Left ventricle myocardium inferior (tissue), 1 donor: ENCODE measurements around the gene HDAC9. TPM values are rescaled to one million over a fixed set of nuclear protein-coding genes. Genes with fewer than 3 reads are reported as not detected.

Experiments used
- DNase-seq: peaks from one replicate; pipeline ENCODE4 v3.0.0-alpha.2; 2020
- H3K27ac ChIP-seq: fragments of 200-600 bp; replicated peaks from 2 replicates; pipeline ENCODE4 v1.8.0; 2021
- H3K27me3 ChIP-seq: fragments of 200-600 bp; 2 replicates; pipeline ENCODE4 v1.8.0; 2021; ENCODE audit warnings: low read depth
- H3K36me3 ChIP-seq: fragments of 200-600 bp; 2 replicates; pipeline ENCODE4 v1.8.0; 2021
- H3K4me1 ChIP-seq: fragments of 200-600 bp; 2 replicates; pipeline ENCODE4 v1.8.0; 2021
- H3K4me3 ChIP-seq: fragments of 200-600 bp; 2 replicates; pipeline ENCODE4 v1.8.0; 2021; ENCODE audit warnings: mild to moderate bottlenecking, moderate library complexity
- H3K9me3 ChIP-seq: fragments of 200-600 bp; replicated peaks from 2 replicates; pipeline ENCODE4 v1.8.0; 2021
- intact Hi-C: fragments of 100-400 bp; cut with micrococcal nuclease; formaldehyde crosslinking; loops from one replicate; pipeline ENCODE4 v1.11.0; 2022
- total RNA-seq: library from RNA; stranded (reverse); fragmentation: NEBNext Ultra II Directional; extraction: Animal tissue kit (Norgen Biotek cat#: 25700); gene quantifications from one replicate; pipeline ENCODE4 v1.2.1, GENCODE V29; 2021
- TF ChIP-seq, protein P1 (sequence below): fragments of 200-600 bp; IDR thresholded peaks from 2 replicates; pipeline ENCODE4 v1.8.0; 2021; ENCODE audit warnings: antibody characterized with exemption, mild to moderate bottlenecking, borderline replicate concordance
- donor health status: DM: no; HTN: yes; CAD: no; lungs with severe emphysema.

The HDAC9 gene
- total RNA-seq, 1 donor from 2014 or later: 39.6 TPM

DNA sequence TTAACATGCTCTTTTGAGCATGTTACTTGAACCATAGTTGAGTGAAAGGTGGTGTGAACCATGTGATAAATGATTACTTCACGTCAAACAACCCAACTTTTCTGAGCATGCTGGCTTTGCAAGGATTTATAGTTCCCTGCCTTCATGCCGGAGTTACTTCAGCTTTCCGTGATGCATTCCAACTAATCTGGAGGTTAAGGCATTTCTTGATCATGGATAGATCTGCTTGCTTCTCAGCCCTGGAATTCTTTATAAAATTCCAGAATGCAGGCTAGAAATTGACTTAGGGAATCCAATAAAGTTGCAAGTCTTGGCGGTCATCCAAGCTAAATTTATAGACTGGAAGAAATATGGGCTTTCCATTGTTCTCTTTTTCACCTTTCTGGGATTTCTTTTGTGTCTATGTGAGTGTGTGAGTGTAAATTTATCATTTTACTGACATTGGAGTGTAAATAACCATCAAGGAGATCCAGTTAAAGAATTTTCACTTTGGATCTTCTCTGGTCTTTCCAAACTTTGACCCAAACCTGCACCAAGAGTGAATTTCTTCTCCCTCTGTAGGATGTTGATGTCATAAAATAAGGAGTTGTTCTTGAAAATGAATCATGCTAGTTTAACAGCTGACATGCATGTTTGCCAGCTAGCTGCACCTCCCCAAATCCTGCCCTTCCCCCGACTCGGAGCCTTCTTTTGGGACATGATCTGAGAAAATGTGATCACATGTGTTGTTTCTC, 332.9 kb downstream of the HDAC9 start:
- Histone ChIP-seq H3K27ac (no peak overlapping the region), H3K4me3 (no peak overlapping the region), H3K27me3 (no peaks in the 10 kb centered on the region), H3K9me3 (no peaks in the 10 kb centered on the region), H3K36me3 (no peaks in the 10 kb centered on the region), H3K4me1 (no peaks in the 10 kb centered on the region)
- intact Hi-C loops: no loop called here
- TF ChIP-seq, protein P1, sequence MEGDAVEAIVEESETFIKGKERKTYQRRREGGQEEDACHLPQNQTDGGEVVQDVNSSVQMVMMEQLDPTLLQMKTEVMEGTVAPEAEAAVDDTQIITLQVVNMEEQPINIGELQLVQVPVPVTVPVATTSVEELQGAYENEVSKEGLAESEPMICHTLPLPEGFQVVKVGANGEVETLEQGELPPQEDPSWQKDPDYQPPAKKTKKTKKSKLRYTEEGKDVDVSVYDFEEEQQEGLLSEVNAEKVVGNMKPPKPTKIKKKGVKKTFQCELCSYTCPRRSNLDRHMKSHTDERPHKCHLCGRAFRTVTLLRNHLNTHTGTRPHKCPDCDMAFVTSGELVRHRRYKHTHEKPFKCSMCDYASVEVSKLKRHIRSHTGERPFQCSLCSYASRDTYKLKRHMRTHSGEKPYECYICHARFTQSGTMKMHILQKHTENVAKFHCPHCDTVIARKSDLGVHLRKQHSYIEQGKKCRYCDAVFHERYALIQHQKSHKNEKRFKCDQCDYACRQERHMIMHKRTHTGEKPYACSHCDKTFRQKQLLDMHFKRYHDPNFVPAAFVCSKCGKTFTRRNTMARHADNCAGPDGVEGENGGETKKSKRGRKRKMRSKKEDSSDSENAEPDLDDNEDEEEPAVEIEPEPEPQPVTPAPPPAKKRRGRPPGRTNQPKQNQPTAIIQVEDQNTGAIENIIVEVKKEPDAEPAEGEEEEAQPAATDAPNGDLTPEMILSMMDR: no peak
- DNase-seq: no peak

DNA sequence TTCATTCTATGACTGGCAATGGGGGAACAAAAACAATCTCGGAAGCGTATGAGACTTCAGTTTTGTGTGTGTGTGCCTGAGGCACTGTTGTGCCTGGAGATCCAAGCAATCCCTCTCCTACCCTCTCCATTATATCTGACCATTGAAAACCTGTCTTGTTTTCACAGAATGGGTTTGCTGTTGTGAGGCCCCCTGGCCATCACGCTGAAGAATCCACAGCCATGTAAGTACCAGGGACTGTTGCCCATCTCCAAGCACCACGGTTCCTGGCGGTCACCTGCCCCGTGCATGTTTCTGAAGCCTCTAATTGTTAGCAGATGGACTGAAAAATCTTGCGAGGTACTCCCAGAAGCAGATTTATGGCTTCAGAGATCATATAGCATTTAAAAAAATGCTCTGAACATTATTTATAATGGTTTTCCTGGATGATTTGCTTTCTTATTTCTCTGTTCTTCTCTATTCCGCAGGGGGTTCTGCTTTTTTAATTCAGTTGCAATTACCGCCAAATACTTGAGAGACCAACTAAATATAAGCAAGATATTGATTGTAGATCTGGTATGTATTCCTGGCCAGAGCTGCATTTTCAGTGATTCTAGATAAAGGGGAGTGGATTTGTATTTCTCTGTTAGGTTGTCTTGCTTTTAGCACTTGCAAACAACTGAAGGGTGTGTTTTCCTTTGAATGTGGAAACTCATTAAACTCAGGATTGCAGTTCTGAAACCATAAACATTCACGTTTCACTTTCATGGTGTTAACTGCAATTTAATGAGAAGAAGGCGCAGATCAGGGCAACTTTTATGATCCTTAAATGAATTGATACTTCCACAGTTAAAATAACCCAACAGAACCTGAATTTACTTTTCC, 333.7 kb downstream of the HDAC9 start:
- Histone ChIP-seq H3K4me1 (no peaks in the 10 kb centered on the region), H3K36me3 (no peaks in the 10 kb centered on the region), H3K27ac (no peak overlapping the region), H3K27me3 (no peaks in the 10 kb centered on the region), H3K9me3 (no peaks in the 10 kb centered on the region), H3K4me3 (no peak overlapping the region)
- intact Hi-C loops: no loop called here
- TF ChIP-seq, protein P1: no peak
- DNase-seq: no peak

DNA sequence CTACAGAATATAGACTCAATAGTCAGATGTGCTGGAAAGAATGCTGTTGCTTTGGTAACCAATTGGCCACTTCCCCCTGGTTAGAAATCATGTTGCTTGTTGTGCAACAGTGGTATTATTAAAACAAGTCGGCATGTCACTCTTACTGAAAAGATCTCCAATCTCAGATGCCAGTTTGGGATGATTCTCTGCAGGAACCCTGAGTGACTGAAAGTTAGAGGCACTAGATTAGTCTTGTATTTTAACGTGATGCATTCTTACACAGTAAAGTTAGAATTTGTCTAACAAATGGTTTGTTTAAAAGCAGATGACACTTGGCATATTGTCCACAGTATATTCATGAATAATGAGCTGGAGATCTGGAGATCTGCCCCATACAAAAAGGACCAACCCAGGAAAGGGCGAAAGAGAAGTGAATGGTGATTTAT, 334.3 kb downstream of the HDAC9 start:
- Histone ChIP-seq H3K4me3 (no peak overlapping the region), H3K27ac (no peak overlapping the region), H3K9me3 (no peaks in the 10 kb centered on the region), H3K4me1 (no peaks in the 10 kb centered on the region), H3K27me3 (no peaks in the 10 kb centered on the region), H3K36me3 (no peaks in the 10 kb centered on the region)
- intact Hi-C loops: no loop called here
- TF ChIP-seq, protein P1: no peak
- no peak for DNase-seq

DNA sequence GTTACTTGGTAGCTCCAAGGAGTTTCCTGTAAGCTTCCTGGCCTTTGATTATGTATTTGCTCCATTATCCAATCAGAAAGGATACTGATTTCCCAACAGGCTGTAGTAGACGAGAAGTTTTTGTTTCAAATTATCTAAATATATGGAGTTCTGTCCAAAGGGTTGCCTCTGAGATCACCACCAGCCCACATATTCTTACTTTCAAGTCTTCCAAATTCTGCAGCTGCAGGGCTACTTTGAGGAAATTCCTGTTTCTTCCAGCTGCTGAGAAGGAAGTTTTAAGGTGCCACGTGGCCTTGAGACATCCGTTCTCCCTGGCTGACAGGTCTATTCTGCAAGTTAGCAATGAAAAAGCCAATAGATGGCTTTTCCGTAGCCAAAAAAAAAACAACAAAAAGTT, 335.9 kb downstream of the HDAC9 start:
- Histone ChIP-seq H3K27ac (no peak overlapping the region), H3K27me3 (no peaks in the 10 kb centered on the region), H3K9me3 (no peaks in the 10 kb centered on the region), H3K4me3 (no peak overlapping the region), H3K4me1 (no peaks in the 10 kb centered on the region), H3K36me3 (no peaks in the 10 kb centered on the region)
- no peak for DNase-seq
- intact Hi-C loops: no loop called here
- TF ChIP-seq, protein P1: no peak

DNA sequence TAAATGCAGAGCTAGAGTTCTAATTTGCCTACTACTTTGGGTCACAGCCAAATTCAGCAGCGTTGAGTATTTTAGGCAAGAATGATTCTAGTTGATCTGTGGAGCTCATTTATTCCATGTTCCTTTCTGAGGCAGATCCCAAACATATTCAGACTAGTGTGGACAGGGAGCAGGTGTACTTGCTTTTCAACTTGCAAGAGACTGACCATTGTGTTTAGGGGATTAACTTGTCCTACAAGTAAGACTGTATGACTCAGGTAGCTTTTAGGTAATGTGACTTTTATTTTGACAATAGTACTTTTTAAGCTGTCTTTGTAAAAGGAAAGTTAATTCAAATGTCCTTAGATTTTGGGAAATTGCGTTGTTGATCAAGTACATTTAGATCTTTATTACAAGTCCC, 336.4 kb downstream of the HDAC9 start:
- Histone ChIP-seq H3K4me1 (no peaks in the 10 kb centered on the region), H3K36me3 (no peaks in the 10 kb centered on the region), H3K9me3 (no peaks in the 10 kb centered on the region), H3K27ac (no peak overlapping the region), H3K4me3 (no peak overlapping the region), H3K27me3 (no peaks in the 10 kb centered on the region)
- TF ChIP-seq, protein P1: no peak
- intact Hi-C loops: no loop called here
- DNase-seq: no peak
